Cardiac muscle cell (in vitro differentiated cells and primary cell): ENCODE data around the gene ADORA2A. TPM values are rescaled to one million over a fixed set of nuclear protein-coding genes. Genes with fewer than 3 reads are reported as not detected.

Experiments used
- DNase-seq, 2 donors: peaks; one replicate each; pipeline versions ENCODE4 v3.0.0 to v3.0.0-alpha.2; 2010 to 2017; ENCODE audit warnings: low read depth in 1 of 2, low spot score in 1 of 2
- H3K27ac ChIP-seq: fragments of 200-600 bp; sonication (generic); 2 replicates; pipeline ENCODE4 v1.5.1; 2016
- H3K27me3 ChIP-seq: fragments of 200-600 bp; sonication (generic); 2 replicates; pipeline ENCODE4 v1.6.0; 2016; ENCODE audit warnings: control low read depth
- H3K36me3 ChIP-seq: fragments of 200-600 bp; sonication (generic); 2 replicates; pipeline ENCODE4 v1.5.1; 2016; ENCODE audit warnings: control low read depth
- H3K4me1 ChIP-seq: fragments of 200-600 bp; sonication (generic); 2 replicates; pipeline ENCODE4 v1.8.1; 2017; ENCODE audit warnings: low read depth, mild to moderate bottlenecking, mixed run types
- H3K4me3 ChIP-seq: fragments of 200-600 bp; sonication (generic); 2 replicates; pipeline ENCODE4 v1.5.1; 2016; ENCODE audit warnings: mild to moderate bottlenecking
- H3K9me3 ChIP-seq: fragments of 200-600 bp; sonication (generic); 2 replicates; pipeline ENCODE4 v1.5.1; 2017; ENCODE audit warnings: low read depth, mild to moderate bottlenecking, control low read depth
- polyA plus RNA-seq: library from polyadenylated mRNA; unstranded; fragments of >200 nt; fragmentation: Nextera tagmentation; extraction: Ambion mirVana; gene quantifications from 2 replicates; pipeline ENCODE4 v1.2.1, GENCODE V29; 2016
- total RNA-seq: library from RNA; depleted of rRNA; stranded (reverse); fragments of >200 nt; gene quantifications from 2 replicates; pipeline ENCODE4 v1.2.3, GENCODE V29; 2016
- TF ChIP-seq, protein P1 (sequence below): IDR thresholded peaks from 2 replicates; pipeline ENCODE4 v1.5.1; 2012; ENCODE audit warnings: low read depth, mild to moderate bottlenecking, low read length

ADORA2A gene
- total and polyA plus RNA-seq, 2 experiments from 2014 or later, result 4.0 to 13.7 TPM

DNA sequence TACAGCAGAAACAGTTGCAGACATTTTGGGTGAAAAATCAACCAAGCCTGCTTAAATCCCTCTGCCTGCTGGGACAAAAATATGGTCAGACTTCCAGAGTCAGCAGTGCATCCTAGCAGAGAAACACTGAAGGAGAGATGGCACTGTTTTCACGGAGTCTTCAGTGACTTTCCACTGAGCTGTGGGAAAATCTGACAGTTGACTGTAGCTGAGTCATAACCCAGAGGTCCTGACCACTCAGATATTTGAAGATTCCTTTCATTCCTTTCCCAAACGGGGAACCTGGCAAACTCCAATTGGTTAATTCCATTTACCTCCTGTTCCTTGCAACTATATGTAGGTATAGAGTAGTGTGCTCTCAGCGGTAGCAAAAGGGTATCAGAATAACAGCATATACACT is 46.8 kb downstream of the ADORA2A start:
- no peaks in the 10 kb centered on the region for H3K27me3 ChIP-seq
- no peaks in the 10 kb centered on the region for H3K9me3 ChIP-seq
- DNase-seq, result peak in 1 of 2 donors; percentile 88
- H3K36me3 ChIP-seq, result no peaks in the 10 kb centered on the region
- TF ChIP-seq, protein P1, sequence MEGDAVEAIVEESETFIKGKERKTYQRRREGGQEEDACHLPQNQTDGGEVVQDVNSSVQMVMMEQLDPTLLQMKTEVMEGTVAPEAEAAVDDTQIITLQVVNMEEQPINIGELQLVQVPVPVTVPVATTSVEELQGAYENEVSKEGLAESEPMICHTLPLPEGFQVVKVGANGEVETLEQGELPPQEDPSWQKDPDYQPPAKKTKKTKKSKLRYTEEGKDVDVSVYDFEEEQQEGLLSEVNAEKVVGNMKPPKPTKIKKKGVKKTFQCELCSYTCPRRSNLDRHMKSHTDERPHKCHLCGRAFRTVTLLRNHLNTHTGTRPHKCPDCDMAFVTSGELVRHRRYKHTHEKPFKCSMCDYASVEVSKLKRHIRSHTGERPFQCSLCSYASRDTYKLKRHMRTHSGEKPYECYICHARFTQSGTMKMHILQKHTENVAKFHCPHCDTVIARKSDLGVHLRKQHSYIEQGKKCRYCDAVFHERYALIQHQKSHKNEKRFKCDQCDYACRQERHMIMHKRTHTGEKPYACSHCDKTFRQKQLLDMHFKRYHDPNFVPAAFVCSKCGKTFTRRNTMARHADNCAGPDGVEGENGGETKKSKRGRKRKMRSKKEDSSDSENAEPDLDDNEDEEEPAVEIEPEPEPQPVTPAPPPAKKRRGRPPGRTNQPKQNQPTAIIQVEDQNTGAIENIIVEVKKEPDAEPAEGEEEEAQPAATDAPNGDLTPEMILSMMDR, result no peak
- H3K4me3 ChIP-seq, result no peak overlapping the region
- no peaks in the 10 kb centered on the region for H3K4me1 ChIP-seq
- peak overlapping the region; percentile 70 for H3K27ac ChIP-seq

DNA sequence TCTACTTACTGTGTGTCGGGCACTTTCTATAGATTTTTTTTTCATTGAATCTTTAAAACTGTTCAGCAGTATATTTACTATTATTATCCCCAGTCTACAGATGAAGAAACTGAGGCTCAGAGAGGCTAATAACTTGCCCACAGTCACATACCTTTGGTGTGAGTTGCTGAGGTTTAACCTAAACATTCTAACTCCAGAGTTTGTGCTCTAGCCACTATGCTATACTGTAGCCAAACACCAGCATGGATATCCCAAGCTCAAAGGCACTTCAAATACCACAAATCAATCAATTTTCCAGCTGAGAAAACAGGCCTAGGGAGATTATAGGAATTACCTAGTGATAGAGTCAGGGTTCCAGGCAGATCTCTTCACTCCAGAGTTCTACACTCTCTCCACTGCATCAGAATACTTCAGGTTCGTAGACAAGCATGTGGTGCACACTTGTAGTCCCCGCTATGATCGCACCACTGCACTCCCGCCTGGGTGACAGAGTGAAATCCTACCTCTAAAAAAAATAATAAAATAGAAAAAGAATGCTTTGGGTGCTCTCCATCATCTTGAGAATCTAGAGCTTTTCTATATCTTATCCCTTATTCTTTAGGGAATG is 47.4 kb downstream of the ADORA2A start:
- TF ChIP-seq, protein P1, result no peak
- H3K4me3 ChIP-seq, result no peak overlapping the region
- no peaks in the 10 kb centered on the region for H3K9me3 ChIP-seq
- H3K27me3 ChIP-seq, result no peaks in the 10 kb centered on the region
- H3K4me1 ChIP-seq, result no peaks in the 10 kb centered on the region
- peak overlapping the region; percentile 70 for H3K27ac ChIP-seq
- H3K36me3 ChIP-seq, result no peaks in the 10 kb centered on the region
- DNase-seq, result no peak

- Histone ChIP-seq H3K27ac (no peak overlapping the region), H3K36me3 (no peaks in the 10 kb centered on the region), H3K4me1 (peaks cover 8% of the 10 kb centered on the region), H3K27me3 (no peaks in the 10 kb centered on the region), H3K9me3 (no peaks in the 10 kb centered on the region), H3K4me3 (no peak overlapping the region)
- TF ChIP-seq, protein P1, result no peak
- no peak for DNase-seq
Observed at GRCh38 chr22:24481641-24482040, 54.2 kb downstream of the ADORA2A start.

- H3K4me1 ChIP-seq, result peaks cover 9% of the 10 kb centered on the region
- no peak overlapping the region for H3K27ac ChIP-seq
- H3K36me3 ChIP-seq, result no peaks in the 10 kb centered on the region
- no peaks in the 10 kb centered on the region for H3K27me3 ChIP-seq
- TF ChIP-seq, protein P1, result no peak
- H3K9me3 ChIP-seq, result no peaks in the 10 kb centered on the region
- H3K4me3 ChIP-seq, result no peak overlapping the region
- DNase-seq, result peak in 1 of 2 donors; percentile 75
Observed at GRCh38 chr22:24482575-24482974, 55.2 kb downstream of the ADORA2A start.

DNA sequence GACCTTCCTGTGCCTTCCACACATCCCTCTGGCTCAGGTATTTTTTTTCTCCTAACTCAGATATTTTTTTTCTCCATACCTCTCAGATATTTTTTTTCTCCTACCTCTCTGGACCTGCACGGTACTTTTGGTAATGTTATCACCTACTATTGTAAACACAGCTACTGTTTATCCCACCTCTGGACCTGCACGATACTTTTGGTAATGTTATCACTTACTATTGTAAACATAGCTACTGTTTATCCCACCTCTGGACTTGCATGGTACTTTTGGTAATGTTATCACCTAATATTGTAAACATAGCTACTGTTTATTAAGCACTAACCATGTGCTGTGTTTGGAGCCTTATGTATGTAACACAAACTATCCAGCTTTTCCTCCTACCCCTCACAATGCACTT is 55.6 kb downstream of the ADORA2A start:
- Histone ChIP-seq H3K4me1 (peaks cover 13% of the 10 kb centered on the region), H3K27me3 (no peaks in the 10 kb centered on the region), H3K36me3 (no peaks in the 10 kb centered on the region), H3K4me3 (no peak overlapping the region), H3K9me3 (no peaks in the 10 kb centered on the region), H3K27ac (no peak overlapping the region)
- no peak for DNase-seq
- TF ChIP-seq, protein P1, result no peak
